GM19240 (cell line): Measurements from ENCODE around the gene SLC4A1.
A peak's percentile ranks its signal among the peaks of the same experiment; 100 is the strongest.

Source experiments
- DNase-seq: peaks from one replicate; pipeline ENCODE4 v3.0.0; 2011; ENCODE audit warnings: low spot score; ENCODE audit not compliant: insufficient read length

SLC4A1 gene

GRCh38 chr17:44267818-44268490, at the start of gene SLC4A1:
Gene SLC4A1 (minus strand): TSS chr17:44268135. CDS start chr17:44262866, 5,269 bp downstream.
- DNase-seq: no peak

DNA sequence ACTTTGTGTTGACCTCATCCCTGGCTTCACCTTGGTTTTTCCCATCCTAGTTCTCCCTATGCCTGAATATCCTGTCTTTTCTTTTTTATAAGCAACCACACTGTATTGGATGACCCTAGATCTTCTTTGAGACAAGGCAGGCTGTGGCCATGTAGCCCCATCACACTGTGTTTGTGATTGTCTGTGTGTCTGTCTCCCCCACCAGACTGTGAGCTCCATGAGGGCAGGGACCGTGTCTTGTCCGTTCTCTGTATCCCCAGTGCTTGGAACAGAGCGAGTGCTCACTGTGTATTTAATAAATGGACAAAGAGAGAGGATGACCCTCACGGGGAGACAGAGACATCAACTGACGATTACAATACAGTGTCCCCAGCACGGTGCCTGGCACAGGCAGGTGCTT, 49.6 kb upstream of the SLC4A1 start:
- no peak for DNase-seq

DNA sequence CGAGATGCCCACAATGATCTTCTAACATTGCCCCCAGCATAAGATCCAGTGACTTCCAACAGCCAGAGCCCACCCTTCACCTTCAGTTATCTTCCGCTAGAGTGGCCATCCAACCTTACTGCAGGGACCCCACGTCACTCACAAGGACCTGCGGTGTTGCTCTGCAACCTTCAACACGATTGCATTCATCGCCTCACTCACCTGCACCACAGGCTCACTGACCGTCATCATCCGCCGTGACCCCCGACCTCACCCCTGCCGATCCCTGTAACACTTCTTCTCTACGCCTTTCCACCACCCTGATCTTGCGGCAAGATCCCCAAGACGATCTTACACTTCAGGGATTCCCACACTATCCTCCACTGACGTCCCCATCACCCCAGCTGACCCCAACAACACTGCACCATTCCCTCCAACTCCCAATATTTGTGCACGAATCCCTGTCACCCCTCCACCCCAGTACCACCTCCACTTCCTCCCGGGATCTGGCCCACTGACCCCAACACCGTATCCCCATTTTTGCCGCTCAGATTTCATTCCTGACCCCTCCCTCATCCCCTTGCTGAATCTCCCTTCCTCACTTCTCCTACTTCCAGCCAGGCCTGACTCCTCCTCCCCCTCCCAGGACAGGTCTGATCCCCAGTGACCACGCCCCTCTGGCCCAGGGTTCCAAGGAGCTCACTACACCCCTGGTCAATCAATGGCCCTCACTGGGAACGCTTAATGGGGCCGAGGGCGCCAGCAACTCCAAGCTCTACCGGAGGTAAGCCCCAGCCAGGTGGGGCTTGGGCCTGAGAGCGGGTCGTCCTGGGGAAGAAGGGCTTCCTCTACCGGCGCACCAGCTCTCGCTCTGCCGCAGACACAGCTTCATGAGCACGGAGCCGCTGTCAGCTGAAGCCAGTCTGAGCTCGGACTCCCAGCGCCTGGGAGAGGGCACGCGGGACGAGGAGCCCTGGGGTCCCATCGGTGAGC, 48.1 kb upstream of the SLC4A1 start:
- no peak for DNase-seq

- no peak for DNase-seq
Measured at GRCh38 chr17:44314869-44315661, 47.1 kb upstream of the SLC4A1 start.

DNA sequence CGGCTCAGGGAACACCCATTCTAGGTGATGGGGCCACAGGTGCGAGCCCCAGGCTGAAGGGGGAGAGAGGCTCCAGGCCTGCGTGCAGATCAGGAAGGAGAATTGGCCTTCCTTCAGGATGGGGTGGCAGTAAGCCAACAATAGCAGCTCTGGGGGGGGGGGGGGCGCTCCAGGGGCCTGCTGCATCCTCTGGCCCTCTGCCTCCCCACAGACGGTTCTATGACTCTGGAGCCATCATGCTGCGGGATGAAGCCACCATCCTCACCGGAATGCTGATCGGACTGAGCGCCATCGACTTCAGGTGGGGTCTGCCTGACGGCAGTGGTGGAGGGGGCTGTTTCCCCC, 46.6 kb upstream of the SLC4A1 start:
- DNase-seq: no peak

GRCh38 chr17:44314031-44314430, 46.1 kb upstream of the SLC4A1 start:
- no peak for DNase-seq

DNA sequence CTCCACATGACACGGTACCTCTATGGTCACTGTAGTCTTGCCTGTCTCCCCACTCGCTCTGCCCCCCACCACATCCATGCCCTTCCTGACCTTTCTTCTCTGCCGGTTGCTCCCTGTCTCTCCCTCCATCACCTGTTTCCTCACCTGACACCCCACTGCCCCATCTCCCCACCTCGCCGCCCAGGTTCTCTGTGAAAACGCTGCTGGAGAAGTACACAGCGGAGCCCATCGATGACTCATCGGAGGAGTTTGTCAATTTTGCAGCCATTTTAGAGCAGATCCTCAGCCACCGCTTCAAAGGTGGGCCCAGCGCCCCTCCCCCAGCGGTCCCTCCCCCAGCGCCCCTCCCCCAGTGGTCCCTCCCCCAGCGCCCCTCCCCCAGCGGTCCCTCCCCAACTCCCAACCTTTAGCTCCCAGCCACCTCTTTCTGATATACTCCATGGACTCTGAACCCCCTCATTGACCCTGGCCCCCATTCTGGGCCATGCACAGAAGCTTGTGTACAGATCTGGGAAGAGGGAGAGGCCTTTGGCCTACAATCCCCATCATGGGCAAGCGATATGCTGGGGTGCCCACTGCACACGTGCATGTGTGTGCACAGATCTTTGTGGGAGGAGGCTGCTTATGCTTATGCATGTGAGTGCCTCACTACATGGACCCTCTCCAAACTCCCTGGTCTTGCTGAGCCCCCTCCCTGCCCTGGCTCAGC, 44.6 kb upstream of the SLC4A1 start:
- DNase-seq: no peak

- DNase-seq: no peak
Measured at GRCh38 chr17:44311562-44312181, 43.7 kb upstream of the SLC4A1 start.

DNA sequence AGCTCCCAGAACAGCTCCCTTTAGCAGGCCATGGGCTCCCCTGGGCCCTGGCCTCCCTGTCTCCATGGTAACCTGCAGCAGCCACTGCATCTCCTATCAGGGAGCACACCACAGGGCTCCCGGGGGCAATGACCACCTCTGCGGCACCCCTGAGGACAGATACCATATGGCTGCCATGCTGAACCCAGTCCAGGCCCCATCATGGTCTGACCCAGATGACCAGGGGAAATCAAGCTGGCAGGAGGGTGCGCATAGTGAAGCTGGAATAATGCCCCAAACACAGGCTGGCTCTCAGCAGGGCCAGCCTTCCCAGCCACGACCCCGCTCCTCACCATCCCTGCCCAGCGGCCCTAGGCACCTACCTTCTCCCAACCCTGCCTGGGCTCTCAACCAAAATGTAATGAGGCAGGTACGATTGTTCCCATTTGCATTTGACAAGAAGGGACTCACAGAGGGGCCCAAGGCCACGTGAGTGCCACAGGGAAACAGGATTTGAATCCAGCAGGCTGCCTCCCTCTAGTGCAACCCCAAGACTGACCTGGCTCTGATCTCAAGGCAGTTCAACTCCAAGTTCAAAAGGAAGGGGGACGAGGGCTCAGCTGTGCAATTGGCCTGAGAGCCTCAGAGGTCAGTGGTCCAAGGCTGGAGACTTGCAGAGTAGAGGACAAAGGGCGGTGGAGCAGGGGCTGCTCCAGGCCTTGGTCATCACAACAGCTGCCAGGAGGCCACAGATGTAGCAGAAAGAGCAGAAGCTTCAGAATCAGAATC, 42.9 kb upstream of the SLC4A1 start:
- DNase-seq: no peak

- no peak for DNase-seq
Measured at GRCh38 chr17:44310188-44310587, 42.3 kb upstream of the SLC4A1 start.

- DNase-seq: no peak
Measured at GRCh38 chr17:44309472-44309871, 41.5 kb upstream of the SLC4A1 start.

DNA sequence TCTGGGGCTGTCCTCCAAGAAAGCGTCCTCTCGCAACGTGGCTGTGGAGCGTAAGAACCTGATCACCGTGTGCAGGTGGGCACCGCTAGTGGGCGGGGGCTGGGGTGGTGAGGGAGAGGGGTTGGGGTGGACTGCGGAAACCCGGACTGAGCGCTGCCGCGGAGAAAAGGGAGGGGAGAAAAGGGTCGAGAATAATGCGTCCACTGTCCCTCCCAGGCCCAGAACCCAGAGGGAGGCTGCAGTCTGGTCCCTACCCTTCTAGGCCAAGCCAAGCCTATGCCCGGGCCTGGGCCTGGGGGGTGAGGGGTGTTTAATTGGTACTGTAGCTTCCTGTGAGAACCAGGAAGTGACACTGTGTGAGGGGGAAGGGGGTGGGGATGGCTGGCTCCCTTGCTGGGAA, 40.9 kb upstream of the SLC4A1 start:
- DNase-seq: no peak

- peak; percentile 88 for DNase-seq
Measured at GRCh38 chr17:44308320-44308818, 40.4 kb upstream of the SLC4A1 start, which contains the start of gene RUNDC3A. Gene RUNDC3A (plus strand): TSS chr17:44308601. CDS start chr17:44308833, 232 bp downstream.

DNA sequence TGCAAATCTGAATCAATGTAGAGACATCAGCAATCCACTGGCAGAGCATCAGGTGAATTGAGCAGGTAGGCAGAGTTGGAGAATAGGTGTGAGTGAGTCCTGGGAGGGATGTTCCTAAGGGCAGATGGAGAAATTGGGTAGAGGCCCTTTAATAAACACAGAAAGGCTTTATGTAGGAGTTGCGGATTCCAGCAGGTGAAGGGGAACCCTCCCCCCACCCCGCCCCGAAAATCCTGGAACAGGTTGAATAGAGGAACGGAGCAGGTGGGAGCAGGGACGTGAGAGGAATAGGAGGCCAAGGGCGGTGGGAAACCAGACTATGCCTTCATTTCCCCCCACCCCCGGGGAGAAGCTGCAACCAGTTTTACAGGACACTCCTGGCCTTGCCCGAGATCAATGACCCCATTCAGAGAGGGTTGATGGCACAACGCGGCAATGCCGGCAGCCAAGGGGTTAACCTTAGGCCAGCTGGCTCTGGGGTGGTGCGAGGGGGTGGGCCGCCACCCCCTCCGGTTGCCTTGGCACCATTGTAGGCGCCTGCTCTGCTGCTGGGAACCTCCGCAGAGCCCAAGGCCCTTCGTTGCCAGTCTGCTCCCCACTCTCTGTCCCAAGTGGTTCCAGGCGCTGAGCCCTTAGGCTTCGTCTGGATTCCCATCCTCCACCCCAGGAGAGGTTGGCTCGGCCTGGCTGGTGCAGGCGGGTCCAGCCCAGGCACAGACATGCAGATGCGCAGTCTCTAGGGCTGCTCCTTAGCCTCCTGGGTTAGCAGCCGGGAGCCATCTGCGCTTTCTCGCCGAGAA, 39.7 kb upstream of the SLC4A1 start:
- no peak for DNase-seq

DNA sequence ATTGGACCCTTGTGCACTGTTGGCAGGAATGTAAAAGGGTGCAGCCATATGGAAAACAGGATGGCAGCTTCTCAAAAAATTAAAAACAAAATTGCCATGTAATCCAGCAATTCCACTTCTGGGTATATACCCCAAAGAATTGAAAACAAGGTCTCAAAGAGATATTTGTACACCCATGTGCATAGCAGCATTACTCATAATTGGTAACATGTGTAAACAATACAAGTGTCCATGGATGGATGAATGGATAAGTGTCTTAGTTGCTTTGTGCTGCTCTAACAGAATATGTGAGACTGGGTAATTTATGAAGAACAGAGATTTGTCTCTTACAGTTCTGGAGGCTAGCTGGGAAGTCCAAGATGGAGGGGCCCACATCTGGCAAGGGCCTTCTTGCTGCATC, 36.7 kb upstream of the SLC4A1 start:
- DNase-seq: no peak

DNA sequence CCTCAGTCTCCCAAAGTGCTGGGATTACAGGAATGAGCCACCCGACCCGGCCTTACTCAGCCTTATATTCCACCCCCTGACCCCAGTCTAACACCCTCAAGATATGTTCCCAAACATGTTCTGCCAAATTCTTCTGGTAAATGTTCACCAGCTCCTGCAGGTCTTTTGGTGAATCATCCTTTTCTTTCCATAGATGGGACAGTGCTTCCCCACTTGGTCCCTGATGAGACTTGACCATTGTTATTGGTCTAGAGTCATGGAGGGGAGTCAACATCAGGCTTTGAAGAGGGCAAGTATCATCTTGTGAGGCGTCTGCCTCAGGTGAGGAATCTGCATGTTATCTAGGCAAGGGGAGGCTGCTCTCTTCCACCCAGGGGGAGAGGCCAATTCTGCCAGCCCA, 30.0 kb upstream of the SLC4A1 start:
- DNase-seq: no peak

GRCh38 chr17:44293509-44294226, 25.7 kb upstream of the SLC4A1 start:
- DNase-seq: no peak

DNA sequence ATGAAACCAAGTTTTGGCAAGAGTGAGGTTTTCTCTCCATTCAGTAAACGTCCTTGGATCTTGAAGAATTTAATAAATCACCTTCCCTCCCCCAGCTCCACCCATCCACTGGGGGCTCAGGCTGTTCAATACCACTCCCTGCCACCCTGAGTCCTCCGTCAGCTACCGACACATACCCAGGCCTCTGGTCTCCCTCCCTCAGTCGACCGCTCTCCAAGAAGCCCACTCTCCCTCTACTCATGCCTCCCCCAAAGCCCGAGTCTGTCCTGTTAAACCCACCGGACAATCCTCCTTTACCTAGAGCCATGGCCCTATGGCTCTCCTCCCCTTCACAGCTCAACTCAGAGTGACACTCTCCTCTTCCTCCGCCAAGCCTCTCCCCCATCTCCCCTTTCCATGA, 19.7 kb upstream of the SLC4A1 start:
- no peak for DNase-seq
